Measurements from ENCODE around the gene EEF2.
A peak's percentile ranks its signal among the peaks of the same experiment; 100 is the strongest.

EEF2 gene

GRCh38 chr19:3949294-3949693 is 36.0 kb downstream of the EEF2 start:
- TF ChIP-seq MAX (IDR thresholded peaks at IDR 0.05) (no peak), EGR1 (IDR thresholded peaks at IDR 0.05) (no peak), EP300 (IDR thresholded peaks at IDR 0.05; ENCODE audit: borderline replicate concordance) (no peak), USF1 (IDR thresholded peaks at IDR 0.05) (no peak), NFIC (IDR thresholded peaks at IDR 0.05) (no peak), TCF12 (IDR thresholded peaks at IDR 0.05; ENCODE audit: low read depth) (no peak), REST (IDR thresholded peaks at IDR 0.05; ENCODE audit: low read depth) (no peak), FOXM1 (IDR thresholded peaks at IDR 0.05; ENCODE audit: borderline replicate concordance, low read depth) (no peak)

GRCh38 chr19:3947316-3947933 is 37.8 kb downstream of the EEF2 start:
- peak; percentile 73 for TF ChIP-seq CEBPB (IDR thresholded peaks at IDR 0.05)

GRCh38 chr19:3945838-3946237 is 39.4 kb downstream of the EEF2 start:
- TF ChIP-seq CREB1 (IDR thresholded peaks at IDR 0.05; ENCODE audit: low read depth) (no peak), MAX (IDR thresholded peaks at IDR 0.05) (no peak), ZBTB7A (IDR thresholded peaks at IDR 0.05; ENCODE audit: low read depth) (no peak), FOXM1 (IDR thresholded peaks at IDR 0.05; ENCODE audit: borderline replicate concordance, low read depth) (no peak), CEBPB (IDR thresholded peaks at IDR 0.05) (no peak), RAD21 (IDR thresholded peaks at IDR 0.05; ENCODE audit: low read depth) (no peak), YY1 (IDR thresholded peaks at IDR 0.05; ENCODE audit: low read depth) (no peak), TAF1 (IDR thresholded peaks at IDR 0.05; ENCODE audit: low read depth) (no peak), EGR1 (IDR thresholded peaks at IDR 0.05) (no peak), REST (IDR thresholded peaks at IDR 0.05; ENCODE audit: low read depth) (no peak), TCF12 (IDR thresholded peaks at IDR 0.05; ENCODE audit: low read depth) (no peak), EP300 (IDR thresholded peaks at IDR 0.05; ENCODE audit: borderline replicate concordance) (no peak), TEAD4 (IDR thresholded peaks at IDR 0.05) (no peak), USF1 (IDR thresholded peaks at IDR 0.05) (no peak), NFIC (IDR thresholded peaks at IDR 0.05) (no peak)

- TF ChIP-seq ZBTB7A (IDR thresholded peaks at IDR 0.05; ENCODE audit: low read depth) (no peak), REST (IDR thresholded peaks at IDR 0.05; ENCODE audit: low read depth) (no peak), RAD21 (IDR thresholded peaks at IDR 0.05; ENCODE audit: low read depth) (no peak), MAX (IDR thresholded peaks at IDR 0.05) (no peak), TAF1 (IDR thresholded peaks at IDR 0.05; ENCODE audit: low read depth) (no peak), CREB1 (IDR thresholded peaks at IDR 0.05; ENCODE audit: low read depth) (no peak), NFIC (IDR thresholded peaks at IDR 0.05) (no peak), TEAD4 (IDR thresholded peaks at IDR 0.05) (no peak), CEBPB (IDR thresholded peaks at IDR 0.05) (no peak), YY1 (IDR thresholded peaks at IDR 0.05; ENCODE audit: low read depth) (no peak), FOXM1 (IDR thresholded peaks at IDR 0.05; ENCODE audit: borderline replicate concordance, low read depth) (no peak), EP300 (IDR thresholded peaks at IDR 0.05; ENCODE audit: borderline replicate concordance) (no peak), USF1 (IDR thresholded peaks at IDR 0.05) (no peak), EGR1 (IDR thresholded peaks at IDR 0.05) (no peak), TCF12 (IDR thresholded peaks at IDR 0.05; ENCODE audit: low read depth) (no peak)
Observed at GRCh38 chr19:3944018-3944721, 41.1 kb downstream of the EEF2 start.

Measured in Ishikawa (cell line).